H9 (cell line): ENCODE data around the gene OR52L1. TPM values are rescaled to one million over a fixed set of nuclear protein-coding genes. Genes with fewer than 3 reads are reported as not detected.

Experiments used
- DNase-seq: peaks from one replicate; pipeline ENCODE4 v3.0.0-alpha.2; 2017
- H2AFZ ChIP-seq: one replicate; pipeline ENCODE4 v1.6.1; 2013; ENCODE audit warnings: mild to moderate bottlenecking, low read length, control low read depth, moderate library complexity
- H2AK5ac ChIP-seq: 2 replicates; pipeline ENCODE4 v1.6.1; 2013; ENCODE audit warnings: low read length, control low read depth, mixed read lengths; ENCODE audit not compliant: insufficient read length
- H2BK120ac ChIP-seq: one replicate; pipeline ENCODE4 v1.6.1; 2013; ENCODE audit warnings: low read depth, mild to moderate bottlenecking, low read length, control low read depth, inconsistent platforms; ENCODE audit not compliant: poor library complexity, severe bottlenecking
- H2BK12ac ChIP-seq: 2 replicates; pipeline ENCODE4 v1.6.1; 2013; ENCODE audit warnings: low read length, control low read depth, mixed read lengths, low read depth; ENCODE audit not compliant: insufficient read length
- H2BK15ac ChIP-seq: 2 replicates; pipeline ENCODE4 v1.6.1; 2013; ENCODE audit warnings: low read depth, low read length, control low read depth
- H2BK20ac ChIP-seq: one replicate; pipeline ENCODE4 v1.6.1; 2013; ENCODE audit warnings: low read depth, mild to moderate bottlenecking, low read length, control low read depth, inconsistent platforms; ENCODE audit not compliant: poor library complexity, severe bottlenecking
- H2BK5ac ChIP-seq: 2 replicates; pipeline ENCODE4 v1.6.1; 2013; ENCODE audit warnings: low read length, control low read depth, mixed read lengths; ENCODE audit not compliant: insufficient read length
- H3K14ac ChIP-seq: 2 replicates; pipeline ENCODE4 v1.6.1; 2013; ENCODE audit warnings: low read length, control low read depth; ENCODE audit not compliant: insufficient read depth
- H3K18ac ChIP-seq: 2 replicates; pipeline ENCODE4 v1.6.1; 2013; ENCODE audit warnings: low read depth, mild to moderate bottlenecking, mixed read lengths, low read length, control low read depth; ENCODE audit not compliant: insufficient read length
- H3K23ac ChIP-seq: 2 replicates; pipeline ENCODE4 v1.6.1; 2013; ENCODE audit warnings: low read length, control low read depth, mixed read lengths, low read depth; ENCODE audit not compliant: insufficient read length
- H3K23me2 ChIP-seq: 2 replicates; pipeline ENCODE4 v1.6.1; 2013; ENCODE audit warnings: low read depth, mild to moderate bottlenecking, mixed read lengths, low read length, control low read depth; ENCODE audit not compliant: insufficient read length, poor library complexity, severe bottlenecking
- H3K27ac ChIP-seq: 2 replicates; pipeline ENCODE4 v1.5.1; 2013; ENCODE audit warnings: low read length, control low read depth, mixed read lengths, low read depth; ENCODE audit not compliant: insufficient read length
- H3K27me3 ChIP-seq: 2 replicates; pipeline ENCODE4 v1.6.1; 2013; ENCODE audit warnings: low read length, control low read depth, inconsistent platforms; ENCODE audit not compliant: insufficient read depth
- H3K4ac ChIP-seq: 2 replicates; pipeline ENCODE4 v1.6.1; 2013; ENCODE audit warnings: low read depth, mild to moderate bottlenecking, control low read depth, inconsistent platforms, low read length, moderate library complexity
- H3K4me1 ChIP-seq: 2 replicates; pipeline ENCODE4 v1.6.1; 2013; ENCODE audit warnings: low read length, control low read depth, inconsistent platforms; ENCODE audit not compliant: insufficient read depth
- H3K4me2 ChIP-seq: 2 replicates; pipeline ENCODE4 v1.6.1; 2013; ENCODE audit warnings: low read length, control low read depth, mixed read lengths; ENCODE audit not compliant: insufficient read length, insufficient read depth
- H3K56ac ChIP-seq: 2 replicates; pipeline ENCODE4 v1.6.1; 2013; ENCODE audit warnings: low read depth, mild to moderate bottlenecking, mixed read lengths, low read length, control low read depth; ENCODE audit not compliant: insufficient read length
- H3K79me1 ChIP-seq: 2 replicates; pipeline ENCODE4 v1.6.1; 2013; ENCODE audit warnings: low read depth, mild to moderate bottlenecking, moderate library complexity, low read length, control low read depth, inconsistent platforms; ENCODE audit not compliant: insufficient read depth, poor library complexity, severe bottlenecking
- H3K79me2 ChIP-seq: 2 replicates; pipeline ENCODE4 v1.6.1; 2013; ENCODE audit warnings: low read length, control low read depth, inconsistent platforms; ENCODE audit not compliant: insufficient read depth
- H3K9ac ChIP-seq: 2 replicates; pipeline ENCODE4 v1.6.1; 2013; ENCODE audit warnings: low read length, control low read depth, mixed read lengths; ENCODE audit not compliant: insufficient read length; ENCODE audit errors: extremely low read depth
- H3K9me3 ChIP-seq: one replicate; pipeline ENCODE4 v1.6.1; 2013; ENCODE audit warnings: low read depth, low read length, inconsistent platforms; ENCODE audit not compliant: control insufficient read depth
- H3T11ph ChIP-seq: one replicate; pipeline ENCODE4 v1.6.1; 2013; ENCODE audit warnings: mild to moderate bottlenecking, low read length, control low read depth, inconsistent platforms
- H4K20me1 ChIP-seq: one replicate; pipeline ENCODE4 v1.6.1; 2013; ENCODE audit not compliant: control insufficient read depth, insufficient read length, insufficient read depth
- H4K5ac ChIP-seq: 2 replicates; pipeline ENCODE4 v1.6.1; 2013; ENCODE audit warnings: low read depth, mild to moderate bottlenecking, mixed read lengths, low read length, control low read depth; ENCODE audit not compliant: insufficient read length
- H4K8ac ChIP-seq: replicated peaks from 2 replicates; pipeline ENCODE4 v1.6.1; 2013; ENCODE audit warnings: low read length, control low read depth, mixed read lengths, low read depth; ENCODE audit not compliant: insufficient read length
- H4K91ac ChIP-seq: 2 replicates; pipeline ENCODE4 v1.6.1; 2013; ENCODE audit warnings: low read depth, mild to moderate bottlenecking, moderate library complexity, mixed read lengths, low read length, control low read depth; ENCODE audit not compliant: insufficient read length
- H3K27ac Mint-ChIP-seq, 3 experiments: 2 replicates in 2 of 3; 3 replicates in 1 of 3; pipeline ENCODE4 v1.8.0; 2020 to 2021; ENCODE audit warnings: mixed read lengths in 3 of 3, mild to moderate bottlenecking in 1 of 3, moderate library complexity in 1 of 3
- H3K27me3 Mint-ChIP-seq: 2 replicates; pipeline ENCODE4 v1.8.0; 2021; ENCODE audit warnings: low read depth, mild to moderate bottlenecking, moderate library complexity, mixed read lengths
- H3K36me3 Mint-ChIP-seq, 3 experiments: 2 replicates in 2 of 3; 3 replicates in 1 of 3; pipeline ENCODE4 v1.8.0; 2020 to 2021; ENCODE audit warnings: low read depth in 3 of 3, mixed read lengths in 3 of 3; ENCODE audit not compliant: insufficient read depth in 1 of 3
- H3K4me1 Mint-ChIP-seq, 2 experiments: 2 replicates each; pipeline ENCODE4 v1.8.0; 2020; ENCODE audit warnings: mixed read lengths in 2 of 2
- H3K4me3 Mint-ChIP-seq, 2 experiments: 2 replicates in 1 of 2; 3 replicates in 1 of 2; pipeline ENCODE4 v1.8.0; 2020 to 2021; ENCODE audit warnings: mild to moderate bottlenecking in 2 of 2, mixed read lengths in 2 of 2, moderate library complexity in 1 of 2
- H3K9me3 Mint-ChIP-seq, 2 experiments: 2 replicates in 1 of 2; 3 replicates in 1 of 2; pipeline ENCODE4 v1.8.0; 2020; ENCODE audit warnings: mild to moderate bottlenecking in 2 of 2, mixed read lengths in 2 of 2, moderate library complexity in 1 of 2
- WGBS: extraction: QIAGEN DNeasy Blood & Tissue Kit; methylation state at CpG from one replicate; pipeline ENCODE4 v1.1.7; 2013; ENCODE audit warnings: missing lambda C conversion rate, low lambda C conversion rate, mixed read lengths; ENCODE audit not compliant: insufficient read length; ENCODE audit errors: extremely low coverage; 5-methylcytosine and 5-hydroxymethylcytosine counted together
- total RNA-seq: library from RNA; stranded (reverse); gene quantifications from 2 replicates; pipeline ENCODE4 v1.2.1, GENCODE V29; 2021
- TF ChIP-seq, protein P1 (sequence below): fragments of 200-600 bp; sonication (generic); conservative IDR thresholded peaks from 3 replicates; pipeline ENCODE4 v1.8.0; 2021; ENCODE audit warnings: antibody characterized with exemption, mild to moderate bottlenecking

OR52L1 gene
- total RNA-seq, 1 experiment from 2014 or later: not detected

DNA sequence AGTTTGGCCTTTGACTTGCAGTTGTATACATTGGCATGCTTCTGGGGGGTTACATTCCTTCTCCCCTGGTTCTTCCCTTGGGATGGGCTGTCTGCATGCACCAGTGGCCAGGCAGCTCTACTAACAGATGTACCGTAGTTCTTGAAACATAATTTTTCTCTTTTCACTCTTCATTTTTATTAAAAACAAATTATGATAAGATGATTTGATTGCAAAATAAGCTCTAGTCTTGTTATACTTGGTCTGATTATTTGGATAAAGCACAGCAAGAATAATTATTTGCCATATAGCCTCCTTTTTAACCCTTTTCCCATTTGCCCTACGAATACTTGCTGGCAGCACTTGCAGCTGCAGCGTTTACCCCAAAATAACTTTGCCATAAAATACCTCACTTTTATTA lies 31.2 kb downstream of the OR52L1 start:
- Histone ChIP-seq H2BK120ac (no peak overlapping the region), H3K18ac (no peak overlapping the region), H3K79me1 (no peaks in the 10 kb centered on the region), H4K20me1 (no peaks in the 10 kb centered on the region), H2BK15ac (no peak overlapping the region), H3K14ac (no peak overlapping the region), H2AFZ (no peak overlapping the region), H3K56ac (no peak overlapping the region), H3K27me3 (no peaks in the 10 kb centered on the region), H3K4ac (no peak overlapping the region), H4K8ac (no peak overlapping the region), H2AK5ac (no peak overlapping the region), H2BK12ac (no peak overlapping the region), H3T11ph (no peak overlapping the region), H3K4me1 (no peaks in the 10 kb centered on the region), H3K9me3 (no peaks in the 10 kb centered on the region), H2BK5ac (no peak overlapping the region), H3K9ac (no peak overlapping the region), H3K4me2 (no peak overlapping the region), H3K23me2 (no peaks in the 10 kb centered on the region), H4K91ac (no peak overlapping the region), H2BK20ac (no peak overlapping the region), H3K27ac (no peak overlapping the region), H4K5ac (no peak overlapping the region), H3K79me2 (no peaks in the 10 kb centered on the region), H3K23ac (no peak overlapping the region)
- peaks cover 1 to 12% (median 4%) of the 10 kb centered on the region in 3 experiments; a peak in 3 of 7 replicates for H3K36me3 Mint-ChIP-seq
- TF ChIP-seq, protein P1, sequence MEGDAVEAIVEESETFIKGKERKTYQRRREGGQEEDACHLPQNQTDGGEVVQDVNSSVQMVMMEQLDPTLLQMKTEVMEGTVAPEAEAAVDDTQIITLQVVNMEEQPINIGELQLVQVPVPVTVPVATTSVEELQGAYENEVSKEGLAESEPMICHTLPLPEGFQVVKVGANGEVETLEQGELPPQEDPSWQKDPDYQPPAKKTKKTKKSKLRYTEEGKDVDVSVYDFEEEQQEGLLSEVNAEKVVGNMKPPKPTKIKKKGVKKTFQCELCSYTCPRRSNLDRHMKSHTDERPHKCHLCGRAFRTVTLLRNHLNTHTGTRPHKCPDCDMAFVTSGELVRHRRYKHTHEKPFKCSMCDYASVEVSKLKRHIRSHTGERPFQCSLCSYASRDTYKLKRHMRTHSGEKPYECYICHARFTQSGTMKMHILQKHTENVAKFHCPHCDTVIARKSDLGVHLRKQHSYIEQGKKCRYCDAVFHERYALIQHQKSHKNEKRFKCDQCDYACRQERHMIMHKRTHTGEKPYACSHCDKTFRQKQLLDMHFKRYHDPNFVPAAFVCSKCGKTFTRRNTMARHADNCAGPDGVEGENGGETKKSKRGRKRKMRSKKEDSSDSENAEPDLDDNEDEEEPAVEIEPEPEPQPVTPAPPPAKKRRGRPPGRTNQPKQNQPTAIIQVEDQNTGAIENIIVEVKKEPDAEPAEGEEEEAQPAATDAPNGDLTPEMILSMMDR: no peak
- H3K27me3 Mint-ChIP-seq: peaks cover 3% of the 10 kb centered on the region; the same call in 1 of the 2 replicates
- H3K4me1 Mint-ChIP-seq: peaks cover 3 to 4% of the 10 kb centered on the region in 2 experiments; a peak in 3 of 4 replicates
- DNase-seq: no peak
- no peak overlapping the region for H3K27ac Mint-ChIP-seq
- H3K9me3 Mint-ChIP-seq: peaks cover 11% of the 10 kb centered on the region in 2 experiments
- no CpG with 5 or more reads among the region's 3 CpGs for WGBS
- H3K4me3 Mint-ChIP-seq: no peak overlapping the region
